Measurements from ENCODE around the gene TIAL1. TPM values are rescaled to one million over a fixed set of nuclear protein-coding genes. Genes with fewer than 3 reads are reported as not detected.

The TIAL1 gene
- total RNA-seq, 1 experiment from 2014 or later = 46.6 TPM

GRCh38 chr10:119642556-119643111 is 45.9 kb upstream of the TIAL1 start:
- Histone ChIP-seq H2AFZ (ENCODE audit: low read length) (no peak overlapping the region), H3K27ac (ENCODE audit: low read length) (no peak overlapping the region), H3F3A (ENCODE audit: low read length, unreplicated experiment) (no peaks in the 10 kb centered on the region), H3K27me3 (ENCODE audit: low read length) (no peaks in the 10 kb centered on the region), H3K9ac (ENCODE audit: low read length) (no peak overlapping the region), H3K4me3 (ENCODE audit: low read length) (no peak overlapping the region), H3K4me2 (ENCODE audit: low read length) (no peak overlapping the region), H3K9me3 (ENCODE audit: low read length) (peaks cover 14% of the 10 kb centered on the region), H3K79me2 (ENCODE audit: low read length) (no peaks in the 10 kb centered on the region), H3K4me1 (ENCODE audit: insufficient read depth, low read length) (no peaks in the 10 kb centered on the region), H4K20me1 (ENCODE audit: low read length) (no peaks in the 10 kb centered on the region), H3K9me2 (replicated peaks; ENCODE audit: low read length) (no peaks in the 10 kb centered on the region), H3K36me3 (ENCODE audit: low read depth, low read length) (no peaks in the 10 kb centered on the region)
- TF ChIP-seq CTCF (conservative IDR thresholded peaks at IDR 0.05; ENCODE audit: low read depth, low read length) (no peak), EZH2phosphoT487 (IDR thresholded peaks at IDR 0.05; ENCODE audit: borderline replicate concordance, low read length) (no peak), EZH2 (IDR thresholded peaks at IDR 0.05; ENCODE audit: low read length, unreplicated experiment) (no peak)
- ATAC-seq = no peak
- ChIA-PET CTCF (no interaction called here), POLR2A (ENCODE audit: unreplicated experiment) (no interaction called here)
- no TSS peak for BruUV-seq (replicated peaks)
- DNase-seq = no peak
- intact Hi-C loops (cut with micrococcal nuclease) = no loop called here

- Histone ChIP-seq H3K4me3 (ENCODE audit: low read length) (no peak overlapping the region), H3K4me2 (ENCODE audit: low read length) (no peak overlapping the region), H3K9me3 (ENCODE audit: low read length) (peaks cover 14% of the 10 kb centered on the region), H4K20me1 (ENCODE audit: low read length) (no peaks in the 10 kb centered on the region), H3K9me2 (replicated peaks; ENCODE audit: low read length) (no peaks in the 10 kb centered on the region), H3F3A (ENCODE audit: low read length, unreplicated experiment) (no peaks in the 10 kb centered on the region), H3K9ac (ENCODE audit: low read length) (no peak overlapping the region), H3K79me2 (ENCODE audit: low read length) (no peaks in the 10 kb centered on the region), H3K36me3 (ENCODE audit: low read depth, low read length) (no peaks in the 10 kb centered on the region), H2AFZ (ENCODE audit: low read length) (no peak overlapping the region), H3K4me1 (ENCODE audit: insufficient read depth, low read length) (no peaks in the 10 kb centered on the region), H3K27me3 (ENCODE audit: low read length) (no peaks in the 10 kb centered on the region), H3K27ac (ENCODE audit: low read length) (no peak overlapping the region)
- ChIA-PET POLR2A (ENCODE audit: unreplicated experiment) (no interaction called here), CTCF (no interaction called here)
- DNase-seq (no peak), ATAC-seq (no peak)
- TF ChIP-seq CTCF (conservative IDR thresholded peaks at IDR 0.05; ENCODE audit: low read depth, low read length) = no peak
- no peak for TF ChIP-seq EZH2 (IDR thresholded peaks at IDR 0.05; ENCODE audit: low read length, unreplicated experiment)
- no peak for TF ChIP-seq EZH2phosphoT487 (IDR thresholded peaks at IDR 0.05; ENCODE audit: borderline replicate concordance, low read length)
- no TSS peak for BruUV-seq (replicated peaks)
- intact Hi-C loops (cut with micrococcal nuclease) = no loop called here
Measured at GRCh38 chr10:119640875-119641526, 44.2 kb upstream of the TIAL1 start.

- Histone ChIP-seq H3K9ac (ENCODE audit: low read length) (no peak overlapping the region), H3K9me2 (replicated peaks; ENCODE audit: low read length) (no peaks in the 10 kb centered on the region), H2AFZ (ENCODE audit: low read length) (no peak overlapping the region), H4K20me1 (ENCODE audit: low read length) (no peaks in the 10 kb centered on the region), H3K4me3 (ENCODE audit: low read length) (no peak overlapping the region), H3K27me3 (ENCODE audit: low read length) (no peaks in the 10 kb centered on the region), H3K4me1 (ENCODE audit: insufficient read depth, low read length) (no peaks in the 10 kb centered on the region), H3K4me2 (ENCODE audit: low read length) (no peak overlapping the region), H3K9me3 (ENCODE audit: low read length) (peaks cover 14% of the 10 kb centered on the region), H3K36me3 (ENCODE audit: low read depth, low read length) (no peaks in the 10 kb centered on the region), H3K79me2 (ENCODE audit: low read length) (no peaks in the 10 kb centered on the region), H3F3A (ENCODE audit: low read length, unreplicated experiment) (no peaks in the 10 kb centered on the region), H3K27ac (ENCODE audit: low read length) (no peak overlapping the region)
- ChIA-PET CTCF (no interaction called here), POLR2A (ENCODE audit: unreplicated experiment) (no interaction called here)
- no TSS peak for BruUV-seq (replicated peaks)
- TF ChIP-seq EZH2phosphoT487 (IDR thresholded peaks at IDR 0.05; ENCODE audit: borderline replicate concordance, low read length) (no peak), CTCF (conservative IDR thresholded peaks at IDR 0.05; ENCODE audit: low read depth, low read length) (no peak), EZH2 (IDR thresholded peaks at IDR 0.05; ENCODE audit: low read length, unreplicated experiment) (no peak)
- no peak for DNase-seq
- no peak for ATAC-seq
- intact Hi-C loops (cut with micrococcal nuclease) = no loop called here
Measured at GRCh38 chr10:119640384-119640783, 43.6 kb upstream of the TIAL1 start.
